B cell (primary cell): ENCODE measurements around the gene MR1.

Source experiments
- CTCF ChIP-seq: fragments of 200-600 bp; IDR thresholded peaks from one replicate; pipeline ENCODE4 v1.8.0; 2022; ENCODE audit warnings: antibody characterized with exemption, mild to moderate bottlenecking
- EZH2 ChIP-seq: IDR thresholded peaks from 2 replicates; pipeline ENCODE4 v1.6.1; 2012; ENCODE audit warnings: borderline replicate concordance, low read depth, mild to moderate bottlenecking, moderate library complexity, low read length; ENCODE audit not compliant: insufficient read depth, poor library complexity, severe bottlenecking

- TF ChIP-seq CTCF (no peak), EZH2 (no peak)
These were observed 30.3 kb downstream of the MR1 start for GRCh38 chr1:181064011-181064623.
